Measurements from ENCODE around the gene PAMR1. TPM values are rescaled to one million over a fixed set of nuclear protein-coding genes. Genes with fewer than 3 reads are reported as not detected.

Gene PAMR1
- total RNA-seq, 6 experiments from 2014 or later = 2.0 to 4.2 (median 2.8) TPM

DNA sequence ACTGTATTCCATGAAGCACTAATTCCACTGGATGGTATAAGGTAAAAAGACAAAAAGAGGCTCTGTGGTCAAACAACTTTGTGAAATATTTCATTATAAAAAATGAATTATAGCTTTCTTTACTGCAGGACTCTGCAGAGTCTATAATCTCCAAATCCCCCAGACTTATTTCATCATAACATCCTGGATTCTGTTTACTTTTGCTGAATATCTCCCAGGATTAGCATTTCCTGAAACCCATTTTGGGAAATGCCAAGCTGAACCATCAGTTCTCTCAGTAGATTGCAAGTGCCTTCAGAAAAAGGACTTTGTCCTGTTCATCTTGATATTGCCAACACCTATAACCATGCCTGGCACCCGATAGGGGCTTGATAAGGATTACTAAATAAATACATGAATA, 7.9 kb downstream of the PAMR1 start:
- no peaks in the 10 kb centered on the region for H3K27me3 ChIP-seq
- no peaks in the 10 kb centered on the region for H3K9me3 ChIP-seq
- TF ChIP-seq POLR2A (IDR thresholded peaks at IDR 0.05) = no peak
- TF ChIP-seq, protein P1, sequence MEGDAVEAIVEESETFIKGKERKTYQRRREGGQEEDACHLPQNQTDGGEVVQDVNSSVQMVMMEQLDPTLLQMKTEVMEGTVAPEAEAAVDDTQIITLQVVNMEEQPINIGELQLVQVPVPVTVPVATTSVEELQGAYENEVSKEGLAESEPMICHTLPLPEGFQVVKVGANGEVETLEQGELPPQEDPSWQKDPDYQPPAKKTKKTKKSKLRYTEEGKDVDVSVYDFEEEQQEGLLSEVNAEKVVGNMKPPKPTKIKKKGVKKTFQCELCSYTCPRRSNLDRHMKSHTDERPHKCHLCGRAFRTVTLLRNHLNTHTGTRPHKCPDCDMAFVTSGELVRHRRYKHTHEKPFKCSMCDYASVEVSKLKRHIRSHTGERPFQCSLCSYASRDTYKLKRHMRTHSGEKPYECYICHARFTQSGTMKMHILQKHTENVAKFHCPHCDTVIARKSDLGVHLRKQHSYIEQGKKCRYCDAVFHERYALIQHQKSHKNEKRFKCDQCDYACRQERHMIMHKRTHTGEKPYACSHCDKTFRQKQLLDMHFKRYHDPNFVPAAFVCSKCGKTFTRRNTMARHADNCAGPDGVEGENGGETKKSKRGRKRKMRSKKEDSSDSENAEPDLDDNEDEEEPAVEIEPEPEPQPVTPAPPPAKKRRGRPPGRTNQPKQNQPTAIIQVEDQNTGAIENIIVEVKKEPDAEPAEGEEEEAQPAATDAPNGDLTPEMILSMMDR (IDR thresholded peaks at IDR 0.05) = no peak
- ATAC-seq (no peak), DNase-seq (no peak)
- intact Hi-C loops (cut with DNase I) = no loop called here
- H3K4me1 ChIP-seq = no peaks in the 10 kb centered on the region
- no peaks in the 10 kb centered on the region for H3K36me3 ChIP-seq
- 13% methylated on average over 1 of the region's 1 CpG for WGBS (ENCODE audit: insufficient coverage, low coverage, low lambda C conversion rate, missing lambda C conversion rate)
- no peak overlapping the region for H3K4me3 ChIP-seq
- no peak overlapping the region for H3K27ac ChIP-seq

DNA sequence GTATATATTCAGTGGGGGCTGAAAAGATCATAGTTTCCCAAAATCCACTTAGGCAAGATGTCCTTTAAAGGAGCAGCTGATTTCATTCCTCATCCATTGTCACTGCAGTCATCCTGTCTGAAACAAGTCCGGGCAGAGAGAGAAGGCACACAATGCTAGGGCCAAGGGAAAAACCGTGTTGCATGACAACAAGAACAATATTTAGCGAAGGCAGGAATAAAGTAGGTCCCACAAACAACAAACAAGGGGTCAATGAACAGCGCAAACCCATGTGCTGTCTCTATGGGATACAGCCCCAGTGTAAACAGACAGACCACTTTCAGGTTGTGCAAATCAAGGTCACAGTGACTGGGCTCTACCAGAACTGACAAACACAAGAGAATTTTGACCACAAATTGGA, 9.0 kb downstream of the PAMR1 start:
- no peaks in the 10 kb centered on the region for H3K27me3 ChIP-seq
- WGBS (ENCODE audit: insufficient coverage, low coverage, low lambda C conversion rate, missing lambda C conversion rate) = 17% methylated on average over 4 of the region's 4 CpGs
- intact Hi-C loops (cut with DNase I) = no loop called here
- no peak for ATAC-seq
- no peaks in the 10 kb centered on the region for H3K4me1 ChIP-seq
- H3K9me3 ChIP-seq = no peaks in the 10 kb centered on the region
- no peak overlapping the region for H3K27ac ChIP-seq
- H3K36me3 ChIP-seq = no peaks in the 10 kb centered on the region
- H3K4me3 ChIP-seq = no peak overlapping the region
- TF ChIP-seq, protein P1 (IDR thresholded peaks at IDR 0.05) = no peak
- TF ChIP-seq POLR2A (IDR thresholded peaks at IDR 0.05) = no peak
- DNase-seq = no peak

DNA sequence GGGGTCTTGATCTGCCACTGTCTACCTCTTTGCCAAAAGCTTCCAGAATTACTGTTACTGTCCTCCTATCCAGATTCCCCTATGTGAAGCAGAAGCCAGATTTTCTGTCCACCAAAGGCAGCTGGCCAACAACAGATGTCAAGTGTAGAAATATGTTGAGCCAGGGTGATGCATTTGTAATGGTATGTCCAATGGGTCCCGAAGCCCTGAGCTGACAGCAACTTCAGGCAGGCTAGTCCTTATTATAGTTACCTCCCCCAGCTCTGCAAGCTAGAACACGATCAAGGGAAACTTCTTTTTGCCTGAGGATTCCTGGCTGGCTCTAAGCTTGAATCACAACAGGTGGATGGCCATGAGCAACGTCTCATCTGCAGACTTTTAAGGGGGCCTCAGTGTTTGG, 10.2 kb downstream of the PAMR1 start:
- no peak for ATAC-seq
- 45% methylated on average over 2 of the region's 3 CpGs for WGBS (ENCODE audit: insufficient coverage, low coverage, low lambda C conversion rate, missing lambda C conversion rate)
- intact Hi-C loops (cut with DNase I) = no loop called here

DNA sequence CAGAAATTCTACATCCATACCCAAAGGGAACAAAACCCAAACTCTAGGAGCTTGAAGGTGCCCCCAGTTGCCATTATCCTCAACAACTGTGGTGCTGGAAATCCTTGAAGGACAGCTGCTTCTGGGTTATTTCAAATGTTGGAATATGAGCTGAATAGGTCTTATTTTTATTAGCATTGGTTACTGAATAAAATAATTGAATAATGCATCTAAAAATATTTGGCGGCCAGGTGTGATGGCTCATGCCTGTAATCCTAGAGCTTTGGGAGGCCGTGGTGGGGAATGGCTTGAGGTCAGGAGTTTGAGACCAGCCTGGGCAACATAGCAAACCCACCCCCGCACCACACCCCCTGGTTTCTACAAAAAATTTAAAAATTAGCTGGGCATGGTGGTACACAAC, 10.9 kb downstream of the PAMR1 start:
- H3K36me3 ChIP-seq = no peaks in the 10 kb centered on the region
- DNase-seq = no peak
- no peak overlapping the region for H3K4me3 ChIP-seq
- H3K9me3 ChIP-seq = no peaks in the 10 kb centered on the region
- H3K4me1 ChIP-seq = no peaks in the 10 kb centered on the region
- no peak overlapping the region for H3K27ac ChIP-seq
- H3K27me3 ChIP-seq = no peaks in the 10 kb centered on the region
- TF ChIP-seq, protein P1 (IDR thresholded peaks at IDR 0.05) = no peak
- TF ChIP-seq POLR2A (IDR thresholded peaks at IDR 0.05) = no peak
- intact Hi-C loops (cut with DNase I) = no loop called here
- no peak for ATAC-seq
- 72% methylated on average over 2 of the region's 3 CpGs for WGBS (ENCODE audit: insufficient coverage, low coverage, low lambda C conversion rate, missing lambda C conversion rate)

More for the DNA sequence above, 10.2 kb downstream of the PAMR1 start:
- Histone ChIP-seq H3K4me1 (no peaks in the 10 kb centered on the region), H3K36me3 (no peaks in the 10 kb centered on the region), H3K27ac (no peak overlapping the region), H3K9me3 (no peaks in the 10 kb centered on the region), H3K4me3 (no peak overlapping the region), H3K27me3 (no peaks in the 10 kb centered on the region)
- no peak for DNase-seq
- TF ChIP-seq, protein P1 (IDR thresholded peaks at IDR 0.05) = no peak
- TF ChIP-seq POLR2A (IDR thresholded peaks at IDR 0.05) = no peak

DNA sequence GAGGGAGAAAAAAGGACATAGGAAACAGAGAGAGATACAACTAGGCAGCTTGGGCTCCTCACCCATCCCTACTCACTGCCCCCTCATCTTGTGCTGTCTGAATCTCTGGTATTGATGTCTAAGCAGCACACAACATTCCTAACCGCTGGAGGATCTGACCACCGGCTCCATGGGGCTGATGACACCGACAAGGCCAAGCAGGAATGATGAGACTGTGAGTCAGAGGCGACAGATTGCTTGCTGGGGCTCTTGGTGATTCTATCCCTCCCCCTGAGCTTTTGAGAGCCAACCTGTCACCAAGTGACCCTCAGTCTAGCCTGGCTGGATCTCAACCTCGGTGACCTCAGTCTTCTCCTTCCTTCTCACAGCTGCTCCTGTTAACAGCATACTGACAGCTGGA, 13.8 kb downstream of the PAMR1 start:
- H3K4me1 ChIP-seq = no peaks in the 10 kb centered on the region
- no peak overlapping the region for H3K4me3 ChIP-seq
- intact Hi-C loops (cut with DNase I) = no loop called here
- H3K27ac ChIP-seq = no peak overlapping the region
- H3K9me3 ChIP-seq = no peaks in the 10 kb centered on the region
- 24% methylated on average over 3 of the region's 5 CpGs for WGBS (ENCODE audit: insufficient coverage, low coverage, low lambda C conversion rate, missing lambda C conversion rate)
- H3K36me3 ChIP-seq = no peaks in the 10 kb centered on the region
- no peaks in the 10 kb centered on the region for H3K27me3 ChIP-seq
- no peak for ATAC-seq
- no peak for TF ChIP-seq POLR2A (IDR thresholded peaks at IDR 0.05)
- TF ChIP-seq, protein P1 (IDR thresholded peaks at IDR 0.05) = no peak
- DNase-seq = no peak

All from right lobe of liver (tissue), 6 donors.